ENCODE data around the gene BMX.

DNA sequence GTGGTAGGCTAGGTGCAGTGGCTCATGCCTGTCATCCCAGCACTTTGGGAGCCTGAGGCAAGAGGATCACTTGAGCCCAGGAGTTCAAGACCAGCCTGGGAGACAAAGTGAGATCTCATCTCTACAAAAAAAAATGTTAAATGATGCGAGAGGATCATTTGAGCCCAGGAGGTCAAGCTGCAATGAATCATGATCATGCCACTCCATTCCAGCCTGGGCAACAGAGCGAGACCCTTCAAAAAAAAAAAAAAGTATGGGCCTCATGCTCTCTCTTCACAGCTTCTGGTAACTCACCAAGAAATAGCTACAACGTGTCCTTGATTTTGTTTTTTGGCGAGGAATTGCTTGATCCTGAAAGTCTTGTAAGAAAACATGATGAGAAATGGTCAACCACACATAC, 98.9 kb downstream of the BMX start:
- TF ChIP-seq, protein P1, sequence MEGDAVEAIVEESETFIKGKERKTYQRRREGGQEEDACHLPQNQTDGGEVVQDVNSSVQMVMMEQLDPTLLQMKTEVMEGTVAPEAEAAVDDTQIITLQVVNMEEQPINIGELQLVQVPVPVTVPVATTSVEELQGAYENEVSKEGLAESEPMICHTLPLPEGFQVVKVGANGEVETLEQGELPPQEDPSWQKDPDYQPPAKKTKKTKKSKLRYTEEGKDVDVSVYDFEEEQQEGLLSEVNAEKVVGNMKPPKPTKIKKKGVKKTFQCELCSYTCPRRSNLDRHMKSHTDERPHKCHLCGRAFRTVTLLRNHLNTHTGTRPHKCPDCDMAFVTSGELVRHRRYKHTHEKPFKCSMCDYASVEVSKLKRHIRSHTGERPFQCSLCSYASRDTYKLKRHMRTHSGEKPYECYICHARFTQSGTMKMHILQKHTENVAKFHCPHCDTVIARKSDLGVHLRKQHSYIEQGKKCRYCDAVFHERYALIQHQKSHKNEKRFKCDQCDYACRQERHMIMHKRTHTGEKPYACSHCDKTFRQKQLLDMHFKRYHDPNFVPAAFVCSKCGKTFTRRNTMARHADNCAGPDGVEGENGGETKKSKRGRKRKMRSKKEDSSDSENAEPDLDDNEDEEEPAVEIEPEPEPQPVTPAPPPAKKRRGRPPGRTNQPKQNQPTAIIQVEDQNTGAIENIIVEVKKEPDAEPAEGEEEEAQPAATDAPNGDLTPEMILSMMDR (IDR thresholded peaks at IDR 0.05; ENCODE audit: low read depth, low read length) = no peak
- TF ChIP-seq EZH2phosphoT487 (IDR thresholded peaks at IDR 0.05; ENCODE audit: low read depth) = no peak

All from OCI-LY3 (cell line).